OCI-LY1 (cell line): ENCODE measurements around the gene FGF4.

Source experiments
- H2AFZ ChIP-seq: fragments of 200-600 bp; sonication (generic), shearing (Covaris generic); 2 replicates; pipeline ENCODE4 v1.6.0; 2014; ENCODE audit warnings: antibody characterized with exemption, mild to moderate bottlenecking, low read length
- H3F3A ChIP-seq: fragments of 200-600 bp; sonication (generic), shearing (Covaris generic); 2 replicates; pipeline ENCODE4 v1.6.0; 2014; ENCODE audit warnings: mild to moderate bottlenecking, antibody characterized with exemption, low read length, moderate library complexity; ENCODE audit not compliant: insufficient read depth
- H3K27ac ChIP-seq: fragments of 200-600 bp; sonication (generic); 2 replicates; pipeline ENCODE4 v1.5.1; 2014; ENCODE audit warnings: low read length, mixed run types, mild to moderate bottlenecking, low read depth; ENCODE audit not compliant: poor library complexity, severe bottlenecking
- H3K27me3 ChIP-seq: fragments of 200-600 bp; sonication (generic); 2 replicates; pipeline ENCODE4 v1.6.0; 2014; ENCODE audit warnings: antibody characterized with exemption, mild to moderate bottlenecking, low read length, moderate library complexity; ENCODE audit not compliant: insufficient read depth
- H3K36me3 ChIP-seq: fragments of 200-600 bp; sonication (generic); 2 replicates; pipeline ENCODE4 v1.6.1; 2014; ENCODE audit warnings: mild to moderate bottlenecking, antibody characterized with exemption, low read length, moderate library complexity, mixed read lengths; ENCODE audit not compliant: insufficient read depth
- H3K4me1 ChIP-seq: fragments of 200-600 bp; sonication (generic); 2 replicates; pipeline ENCODE4 v1.5.1; 2014; ENCODE audit warnings: mild to moderate bottlenecking, low read length, moderate library complexity; ENCODE audit not compliant: insufficient read depth, severe bottlenecking
- H3K4me2 ChIP-seq: fragments of 200-600 bp; sonication (generic), shearing (Covaris generic); 2 replicates; pipeline ENCODE4 v1.6.1; 2014; ENCODE audit warnings: low read length
- H3K4me3 ChIP-seq: fragments of 200-600 bp; sonication (generic); 2 replicates; pipeline ENCODE4 v1.5.1; 2014; ENCODE audit warnings: low read length, low read depth, mild to moderate bottlenecking, mixed read lengths; ENCODE audit not compliant: poor library complexity, severe bottlenecking
- H3K79me2 ChIP-seq: fragments of 200-600 bp; shearing (Covaris generic); 2 replicates; pipeline ENCODE4 v1.6.1; 2016; ENCODE audit warnings: mixed run types, low read length, mixed read lengths; ENCODE audit not compliant: insufficient read depth
- H3K9ac ChIP-seq: fragments of 200-600 bp; sonication (generic), shearing (Covaris generic); 2 replicates; pipeline ENCODE4 v1.6.1; 2014; ENCODE audit warnings: mild to moderate bottlenecking, low read length, mixed read lengths
- H3K9me2 ChIP-seq: fragments of 200-600 bp; sonication (generic), shearing (Covaris generic); 2 replicates; pipeline ENCODE4 v1.6.1; 2014; ENCODE audit warnings: low read depth, mild to moderate bottlenecking, low read length, mixed read lengths
- H3K9me3 ChIP-seq: fragments of 200-600 bp; shearing (Covaris generic); 2 replicates; pipeline ENCODE4 v1.6.1; 2014; ENCODE audit warnings: low read length, mixed read lengths
- H4K20me1 ChIP-seq: fragments of 200-600 bp; sonication (generic), shearing (Covaris generic); 2 replicates; pipeline ENCODE4 v1.6.0; 2016; ENCODE audit warnings: mild to moderate bottlenecking, low read length; ENCODE audit not compliant: insufficient read depth
- CTCF ChIP-seq: fragments of 200-600 bp; sonication (generic), shearing (Covaris generic); IDR thresholded peaks from 2 replicates; pipeline ENCODE4 v1.5.1; 2017; ENCODE audit warnings: mild to moderate bottlenecking, antibody characterized with exemption, low read length, moderate library complexity, mixed read lengths
- EZH2 ChIP-seq: fragments of 200-600 bp; sonication (generic), shearing (Covaris generic); IDR thresholded peaks from 2 replicates; pipeline ENCODE4 v1.8.0; 2017; ENCODE audit warnings: borderline replicate concordance, mixed run types, mild to moderate bottlenecking, antibody characterized with exemption, low read length, moderate library complexity, mixed read lengths

The FGF4 gene

GRCh38 chr11:69816671-69817070, 41.5 kb upstream of the FGF4 start:
- Histone ChIP-seq H3K9ac (no peak overlapping the region), H3K4me2 (no peak overlapping the region), H3K36me3 (no peaks in the 10 kb centered on the region), H4K20me1 (no peaks in the 10 kb centered on the region), H3K27ac (no peak overlapping the region), H3K4me1 (no peaks in the 10 kb centered on the region), H2AFZ (no peak overlapping the region), H3K9me3 (no peaks in the 10 kb centered on the region), H3K4me3 (no peak overlapping the region), H3K9me2 (no peaks in the 10 kb centered on the region), H3K27me3 (no peaks in the 10 kb centered on the region), H3F3A (no peaks in the 10 kb centered on the region), H3K79me2 (no peaks in the 10 kb centered on the region)
- TF ChIP-seq EZH2 (no peak), CTCF (no peak)

GRCh38 chr11:69815973-69816372, 40.8 kb upstream of the FGF4 start:
- Histone ChIP-seq H3K27ac (no peak overlapping the region), H3K9me2 (no peaks in the 10 kb centered on the region), H3K9me3 (no peaks in the 10 kb centered on the region), H3K79me2 (no peaks in the 10 kb centered on the region), H3K4me1 (no peaks in the 10 kb centered on the region), H3K4me2 (no peak overlapping the region), H3K9ac (no peak overlapping the region), H3K4me3 (no peak overlapping the region), H3K36me3 (no peaks in the 10 kb centered on the region), H3K27me3 (no peaks in the 10 kb centered on the region), H3F3A (no peaks in the 10 kb centered on the region), H2AFZ (no peak overlapping the region), H4K20me1 (no peaks in the 10 kb centered on the region)
- TF ChIP-seq EZH2 (no peak), CTCF (no peak)

DNA sequence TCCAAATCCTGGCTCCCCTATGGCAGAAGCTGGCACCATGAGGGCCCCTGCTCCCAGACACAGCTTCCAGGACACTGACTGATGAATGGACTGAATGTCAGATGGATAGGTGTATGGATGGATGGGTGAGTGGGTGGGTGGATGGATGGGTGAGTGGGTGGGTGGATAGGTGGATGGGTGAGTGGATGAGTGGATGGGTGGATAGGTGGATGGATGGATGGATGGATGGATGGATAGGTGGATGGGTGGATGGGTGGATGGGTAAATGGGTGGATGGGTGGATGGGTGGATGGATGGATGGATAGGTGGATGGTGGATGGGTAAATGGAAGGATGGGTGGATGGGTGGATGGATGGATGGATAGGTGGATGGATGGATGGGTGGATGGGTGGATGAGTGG, 39.8 kb upstream of the FGF4 start:
- H3K4me1 ChIP-seq, result no peaks in the 10 kb centered on the region
- no peak overlapping the region for H3K9ac ChIP-seq
- no peaks in the 10 kb centered on the region for H3K79me2 ChIP-seq
- H4K20me1 ChIP-seq, result no peaks in the 10 kb centered on the region
- TF ChIP-seq EZH2 (no peak), CTCF (no peak)
- no peak overlapping the region for H3K27ac ChIP-seq
- H3K27me3 ChIP-seq, result no peaks in the 10 kb centered on the region
- no peak overlapping the region for H3K4me3 ChIP-seq
- H2AFZ ChIP-seq, result no peak overlapping the region
- no peaks in the 10 kb centered on the region for H3K9me3 ChIP-seq
- no peak overlapping the region for H3K4me2 ChIP-seq
- H3F3A ChIP-seq, result no peaks in the 10 kb centered on the region
- H3K36me3 ChIP-seq, result no peaks in the 10 kb centered on the region
- H3K9me2 ChIP-seq, result no peaks in the 10 kb centered on the region
